ENCODE results near the gene HP1BP3.

DNA sequence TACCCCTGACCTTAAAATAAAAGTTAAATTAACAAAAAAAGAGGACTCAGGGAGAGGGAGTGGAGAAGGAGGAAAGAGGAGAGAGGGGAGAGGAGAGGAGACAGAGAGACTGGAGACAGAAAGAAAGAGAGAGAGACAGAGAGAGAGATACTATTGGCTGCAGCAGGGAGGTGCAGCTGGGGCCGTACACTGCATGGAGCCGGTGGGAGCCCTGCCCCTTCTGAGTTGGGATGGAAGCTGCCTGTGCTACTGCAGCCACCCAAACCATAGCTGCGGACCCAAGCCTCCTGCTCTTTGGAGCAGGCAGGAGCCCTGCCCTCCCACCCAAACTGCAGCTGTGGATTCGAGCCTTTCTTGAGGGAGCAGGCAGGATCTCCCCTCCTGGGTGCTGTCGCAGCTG, 32.7 kb upstream of the HP1BP3 start:
- TF ChIP-seq, protein P1, sequence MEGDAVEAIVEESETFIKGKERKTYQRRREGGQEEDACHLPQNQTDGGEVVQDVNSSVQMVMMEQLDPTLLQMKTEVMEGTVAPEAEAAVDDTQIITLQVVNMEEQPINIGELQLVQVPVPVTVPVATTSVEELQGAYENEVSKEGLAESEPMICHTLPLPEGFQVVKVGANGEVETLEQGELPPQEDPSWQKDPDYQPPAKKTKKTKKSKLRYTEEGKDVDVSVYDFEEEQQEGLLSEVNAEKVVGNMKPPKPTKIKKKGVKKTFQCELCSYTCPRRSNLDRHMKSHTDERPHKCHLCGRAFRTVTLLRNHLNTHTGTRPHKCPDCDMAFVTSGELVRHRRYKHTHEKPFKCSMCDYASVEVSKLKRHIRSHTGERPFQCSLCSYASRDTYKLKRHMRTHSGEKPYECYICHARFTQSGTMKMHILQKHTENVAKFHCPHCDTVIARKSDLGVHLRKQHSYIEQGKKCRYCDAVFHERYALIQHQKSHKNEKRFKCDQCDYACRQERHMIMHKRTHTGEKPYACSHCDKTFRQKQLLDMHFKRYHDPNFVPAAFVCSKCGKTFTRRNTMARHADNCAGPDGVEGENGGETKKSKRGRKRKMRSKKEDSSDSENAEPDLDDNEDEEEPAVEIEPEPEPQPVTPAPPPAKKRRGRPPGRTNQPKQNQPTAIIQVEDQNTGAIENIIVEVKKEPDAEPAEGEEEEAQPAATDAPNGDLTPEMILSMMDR (conservative IDR thresholded peaks at IDR 0.05; ENCODE audit: low read depth in 2 of 2), result no peak
- TF ChIP-seq EZH2 (IDR thresholded peaks at IDR 0.05; ENCODE audit: low read depth, unreplicated experiment) (no peak), EZH2phosphoT487 (IDR thresholded peaks at IDR 0.05; ENCODE audit: unreplicated experiment) (no peak), POLR2AphosphoS5 (IDR thresholded peaks at IDR 0.05; ENCODE audit: low read depth) (no peak), CREB1 (CRISPR knock-in tag; IDR thresholded peaks at IDR 0.05; ENCODE audit: low read depth) (no peak)
- TF ChIP-seq, protein P2, sequence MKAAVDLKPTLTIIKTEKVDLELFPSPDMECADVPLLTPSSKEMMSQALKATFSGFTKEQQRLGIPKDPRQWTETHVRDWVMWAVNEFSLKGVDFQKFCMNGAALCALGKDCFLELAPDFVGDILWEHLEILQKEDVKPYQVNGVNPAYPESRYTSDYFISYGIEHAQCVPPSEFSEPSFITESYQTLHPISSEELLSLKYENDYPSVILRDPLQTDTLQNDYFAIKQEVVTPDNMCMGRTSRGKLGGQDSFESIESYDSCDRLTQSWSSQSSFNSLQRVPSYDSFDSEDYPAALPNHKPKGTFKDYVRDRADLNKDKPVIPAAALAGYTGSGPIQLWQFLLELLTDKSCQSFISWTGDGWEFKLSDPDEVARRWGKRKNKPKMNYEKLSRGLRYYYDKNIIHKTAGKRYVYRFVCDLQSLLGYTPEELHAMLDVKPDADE (IDR thresholded peaks at IDR 0.05), result no peak
- TF ChIP-seq, protein P3, sequence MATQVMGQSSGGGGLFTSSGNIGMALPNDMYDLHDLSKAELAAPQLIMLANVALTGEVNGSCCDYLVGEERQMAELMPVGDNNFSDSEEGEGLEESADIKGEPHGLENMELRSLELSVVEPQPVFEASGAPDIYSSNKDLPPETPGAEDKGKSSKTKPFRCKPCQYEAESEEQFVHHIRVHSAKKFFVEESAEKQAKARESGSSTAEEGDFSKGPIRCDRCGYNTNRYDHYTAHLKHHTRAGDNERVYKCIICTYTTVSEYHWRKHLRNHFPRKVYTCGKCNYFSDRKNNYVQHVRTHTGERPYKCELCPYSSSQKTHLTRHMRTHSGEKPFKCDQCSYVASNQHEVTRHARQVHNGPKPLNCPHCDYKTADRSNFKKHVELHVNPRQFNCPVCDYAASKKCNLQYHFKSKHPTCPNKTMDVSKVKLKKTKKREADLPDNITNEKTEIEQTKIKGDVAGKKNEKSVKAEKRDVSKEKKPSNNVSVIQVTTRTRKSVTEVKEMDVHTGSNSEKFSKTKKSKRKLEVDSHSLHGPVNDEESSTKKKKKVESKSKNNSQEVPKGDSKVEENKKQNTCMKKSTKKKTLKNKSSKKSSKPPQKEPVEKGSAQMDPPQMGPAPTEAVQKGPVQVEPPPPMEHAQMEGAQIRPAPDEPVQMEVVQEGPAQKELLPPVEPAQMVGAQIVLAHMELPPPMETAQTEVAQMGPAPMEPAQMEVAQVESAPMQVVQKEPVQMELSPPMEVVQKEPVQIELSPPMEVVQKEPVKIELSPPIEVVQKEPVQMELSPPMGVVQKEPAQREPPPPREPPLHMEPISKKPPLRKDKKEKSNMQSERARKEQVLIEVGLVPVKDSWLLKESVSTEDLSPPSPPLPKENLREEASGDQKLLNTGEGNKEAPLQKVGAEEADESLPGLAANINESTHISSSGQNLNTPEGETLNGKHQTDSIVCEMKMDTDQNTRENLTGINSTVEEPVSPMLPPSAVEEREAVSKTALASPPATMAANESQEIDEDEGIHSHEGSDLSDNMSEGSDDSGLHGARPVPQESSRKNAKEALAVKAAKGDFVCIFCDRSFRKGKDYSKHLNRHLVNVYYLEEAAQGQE (IDR thresholded peaks at IDR 0.05; ENCODE audit: unreplicated experiment), result no peak
